HG02678 (cell line): ENCODE measurements around the gene DOCK2.

Source experiments
- ATAC-seq: cut with Tn5 transposase; IDR thresholded peaks from one replicate; pipeline ENCODE4 v1.9.1; 2021; ENCODE audit warnings: mild to moderate bottlenecking, moderate library complexity; ENCODE audit not compliant: unreplicated experiment

DOCK2 gene

DNA sequence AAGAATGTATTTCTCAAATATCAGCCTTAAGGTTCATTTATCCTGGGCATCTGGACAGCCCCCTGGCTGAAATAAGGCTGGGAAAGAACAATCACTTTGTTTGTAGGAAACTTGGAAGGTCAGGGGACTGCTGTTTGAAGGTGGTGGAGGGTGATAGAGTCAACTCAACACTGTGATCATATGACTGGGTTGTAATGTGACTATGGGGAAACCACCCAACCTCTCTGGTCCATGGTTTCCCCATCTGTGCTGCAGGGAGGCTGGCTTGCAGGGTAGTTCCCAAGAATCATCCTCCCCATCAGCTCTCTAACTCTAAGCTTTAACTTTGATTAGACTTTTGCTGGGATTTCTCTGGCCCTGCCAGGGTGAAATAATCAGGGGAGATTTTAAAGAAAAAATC lies 333.3 kb downstream of the DOCK2 start:
- peak; percentile 91 for ATAC-seq

- ATAC-seq = no peak
Measured at GRCh38 chr5:169970911-169971765, 334.1 kb downstream of the DOCK2 start.

- ATAC-seq = no peak
Measured at GRCh38 chr5:169971780-169972179, 334.7 kb downstream of the DOCK2 start.

- ATAC-seq = no peak
Measured at GRCh38 chr5:169973056-169973455, 336.0 kb downstream of the DOCK2 start.

GRCh38 chr5:169974121-169974770 lies 337.2 kb downstream of the DOCK2 start:
- no peak for ATAC-seq

DNA sequence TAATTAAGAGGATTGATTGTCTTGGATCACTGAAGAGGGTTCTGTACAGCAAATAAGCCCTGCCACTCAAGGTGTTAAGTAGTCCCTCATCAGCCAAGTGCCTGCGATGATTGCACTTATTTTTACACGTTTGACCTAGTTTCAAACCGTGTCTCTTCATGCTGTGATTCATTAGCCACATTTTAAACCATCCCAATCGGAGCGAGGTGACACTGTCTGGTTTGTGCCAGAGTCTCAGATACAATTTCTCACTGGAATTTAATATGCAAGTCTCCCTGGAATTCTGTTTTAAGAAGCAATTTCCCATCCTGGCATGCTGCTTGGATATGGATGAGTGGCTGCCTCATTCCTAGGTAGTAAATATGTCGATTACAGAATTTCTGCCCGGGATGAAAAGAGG lies 341.6 kb downstream of the DOCK2 start:
- ATAC-seq = no peak

- no peak for ATAC-seq
Measured at GRCh38 chr5:169979871-169980270, 342.8 kb downstream of the DOCK2 start.

DNA sequence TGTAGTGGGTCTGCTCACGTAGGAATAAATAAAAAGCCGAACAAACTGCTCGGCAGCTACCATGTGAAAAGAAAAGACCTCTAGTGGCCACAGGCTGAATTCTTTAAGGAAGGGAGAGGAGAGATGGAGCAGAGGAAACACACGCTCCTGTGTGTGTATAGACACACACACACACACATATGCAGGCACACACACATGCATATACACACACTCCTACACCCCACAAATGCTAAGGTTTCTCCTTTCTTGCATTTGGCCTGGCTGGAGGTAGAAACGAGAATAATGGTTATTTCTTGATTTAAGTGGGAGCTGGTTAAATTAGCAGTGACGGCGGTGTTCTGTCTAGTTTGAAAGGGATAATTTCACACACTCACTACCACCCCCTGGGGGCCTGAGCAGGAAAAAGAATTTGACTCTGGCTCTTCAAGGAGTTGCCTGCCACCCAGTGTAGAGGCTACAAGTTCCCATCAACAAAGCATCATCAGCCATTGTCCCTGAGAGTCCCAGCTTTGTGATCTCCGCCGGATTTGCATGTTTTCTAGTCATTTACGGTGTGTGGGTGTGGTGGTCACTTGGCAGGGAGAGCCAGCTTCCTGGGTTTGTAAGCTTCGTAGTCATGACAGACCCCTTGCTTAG lies 343.5 kb downstream of the DOCK2 start, which contains the start of gene INSYN2B:
TSS of gene INSYN2B (minus strand) at position 78 of the 636 bp plus-strand sequence. CDS start 96,597 bp downstream, outside the sequence.
- no peak for ATAC-seq

- ATAC-seq = no peak
Measured at GRCh38 chr5:169988206-169988605, 351.1 kb downstream of the DOCK2 start.

DNA sequence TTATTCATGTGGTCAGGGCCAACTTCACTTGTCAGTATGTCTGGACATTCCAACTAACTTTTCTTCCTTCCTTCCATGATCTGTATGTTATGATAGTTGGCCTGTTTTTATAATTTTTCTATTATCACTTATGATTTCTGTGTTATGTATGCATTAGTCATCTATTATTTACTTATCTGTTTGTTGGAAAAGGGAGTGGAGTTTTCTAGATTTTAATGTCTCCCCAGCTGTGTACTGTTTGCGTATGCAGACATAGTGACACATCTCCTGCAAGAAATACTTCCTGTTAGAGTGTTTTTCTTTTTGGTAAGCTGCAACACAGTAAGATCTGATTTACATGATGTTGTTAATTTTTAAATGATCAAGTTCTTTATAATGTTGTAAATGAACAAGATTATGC lies 351.9 kb downstream of the DOCK2 start:
- ATAC-seq = no peak

DNA sequence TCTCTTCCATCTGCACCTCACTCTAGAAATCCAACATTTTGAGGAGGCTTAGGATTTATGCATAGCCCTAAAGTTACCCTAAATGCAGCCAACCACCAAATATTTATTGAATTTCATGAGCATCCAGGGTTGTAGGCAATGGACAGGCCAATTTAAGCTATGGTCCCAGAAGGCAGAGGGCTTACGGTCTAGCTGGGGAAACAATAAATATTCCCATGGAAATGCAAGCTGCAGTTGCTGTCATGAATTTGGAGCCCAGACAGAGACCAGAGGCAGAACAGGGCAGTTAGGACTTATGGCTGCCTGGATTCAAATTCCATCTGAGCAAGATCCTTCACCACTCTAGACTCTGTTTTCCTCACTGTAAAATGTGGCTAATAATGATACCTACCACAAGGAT lies 352.3 kb downstream of the DOCK2 start:
- no peak for ATAC-seq

- no peak for ATAC-seq
Measured at GRCh38 chr5:169991115-169991869, 354.2 kb downstream of the DOCK2 start.

DNA sequence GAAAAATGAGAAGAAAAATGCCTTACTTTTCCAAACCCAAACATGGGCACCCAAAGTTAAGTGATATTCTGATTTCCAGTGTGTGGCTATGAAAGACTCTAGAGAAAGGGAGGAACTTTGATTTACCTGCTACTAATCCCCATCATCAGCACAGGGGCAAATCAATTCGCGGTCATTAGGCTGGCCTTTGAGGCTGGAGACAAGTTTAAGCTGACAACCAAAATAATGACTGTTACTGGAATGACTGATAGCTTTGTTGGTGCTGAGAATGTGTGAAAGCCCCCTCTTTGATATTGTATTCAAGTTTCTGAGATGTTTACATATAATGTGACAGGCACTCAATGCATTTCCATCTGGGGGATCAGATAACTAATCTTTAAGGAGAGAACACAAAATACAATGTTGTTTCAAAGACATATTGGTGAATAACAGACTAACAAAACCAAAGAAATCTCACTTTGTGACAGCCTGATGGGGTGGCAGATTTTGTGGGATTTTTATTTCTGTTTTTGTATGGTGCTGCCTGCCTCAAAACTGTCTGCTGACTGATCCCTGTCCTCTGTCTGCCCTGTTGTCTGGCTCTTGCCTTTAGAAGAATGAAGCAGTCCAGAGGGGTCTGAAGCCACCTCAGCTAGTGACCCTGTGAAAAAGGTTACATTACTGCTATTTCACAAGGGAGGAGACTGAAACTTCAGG lies 355.9 kb downstream of the DOCK2 start:
- no peak for ATAC-seq

- ATAC-seq = no peak
Measured at GRCh38 chr5:169993485-169993790, 356.4 kb downstream of the DOCK2 start.

- ATAC-seq = no peak
Measured at GRCh38 chr5:169997798-169998197, 360.7 kb downstream of the DOCK2 start.

GRCh38 chr5:169999621-170000020 lies 362.5 kb downstream of the DOCK2 start:
- ATAC-seq = no peak

GRCh38 chr5:170000155-170000554 lies 363.1 kb downstream of the DOCK2 start:
- ATAC-seq = no peak

GRCh38 chr5:170006021-170006420 lies 368.9 kb downstream of the DOCK2 start:
- no peak for ATAC-seq

DNA sequence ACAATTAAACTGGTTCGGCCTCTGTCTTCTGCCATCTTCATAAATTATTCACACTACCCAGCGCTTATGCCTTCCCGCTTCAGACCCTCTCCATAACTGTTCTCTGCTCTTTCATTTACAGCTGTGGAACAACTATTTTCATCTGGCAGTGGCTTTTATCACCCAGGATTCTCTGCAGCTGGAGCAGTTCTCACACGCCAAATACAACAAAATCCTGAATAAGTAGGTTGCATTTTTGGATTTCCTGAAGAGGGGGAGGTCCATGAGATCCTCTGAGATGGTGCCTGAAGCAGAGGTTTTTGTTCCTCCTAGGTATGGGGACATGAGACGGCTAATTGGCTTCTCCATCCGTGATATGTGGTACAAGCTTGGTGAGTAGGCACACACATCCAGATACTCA lies 371.3 kb downstream of the DOCK2 start:
- ATAC-seq = no peak

- ATAC-seq = no peak
Measured at GRCh38 chr5:170010595-170010994, 373.5 kb downstream of the DOCK2 start.

- ATAC-seq = no peak
Measured at GRCh38 chr5:170011751-170012150, 374.7 kb downstream of the DOCK2 start.
